Smooth muscle cell (in vitro differentiated cells): Measurements from ENCODE around the gene DBNL. TPM values are rescaled to one million over a fixed set of nuclear protein-coding genes. Genes with fewer than 3 reads are reported as not detected.

Experiments used
- DNase-seq: peaks from one replicate; lab custom pipeline; 2025; ENCODE audit not compliant: unreplicated experiment; lab: John Stamatoyannopoulos, UW
- H2AFZ ChIP-seq: fragments of 200-600 bp; sonication (generic); 2 replicates; pipeline ENCODE4 v1.6.0; 2016; ENCODE audit warnings: antibody characterized with exemption, low read depth, mild to moderate bottlenecking
- H3F3A ChIP-seq: fragments of 200-600 bp; sonication (generic); 2 replicates; pipeline ENCODE4 v1.6.0; 2017; ENCODE audit warnings: antibody characterized with exemption, low read depth
- H3K27ac ChIP-seq: fragments of 200-600 bp; sonication (generic); 2 replicates; pipeline ENCODE4 v1.5.1; 2016; ENCODE audit warnings: low read depth, mild to moderate bottlenecking
- H3K27me3 ChIP-seq: fragments of 200-600 bp; sonication (generic); 2 replicates; pipeline ENCODE4 v1.6.1; 2016; ENCODE audit warnings: low read depth, mild to moderate bottlenecking
- H3K36me3 ChIP-seq: fragments of 200-600 bp; sonication (generic); 2 replicates; pipeline ENCODE4 v1.5.1; 2016; ENCODE audit warnings: low read depth
- H3K4me1 ChIP-seq: fragments of 200-600 bp; sonication (generic); 2 replicates; pipeline ENCODE4 v1.5.1; 2016; ENCODE audit warnings: low read depth
- H3K4me2 ChIP-seq: fragments of 200-600 bp; sonication (generic); 2 replicates; pipeline ENCODE4 v1.6.0; 2016; ENCODE audit warnings: mild to moderate bottlenecking
- H3K4me3 ChIP-seq: fragments of 200-600 bp; sonication (generic); 2 replicates; pipeline ENCODE4 v1.5.1; 2016; ENCODE audit warnings: mild to moderate bottlenecking
- H3K79me2 ChIP-seq: fragments of 200-600 bp; sonication (generic); 2 replicates; pipeline ENCODE4 v1.6.0; 2016; ENCODE audit warnings: low read depth, mild to moderate bottlenecking
- H3K9ac ChIP-seq: fragments of 200-600 bp; sonication (generic); 2 replicates; pipeline ENCODE4 v1.6.0; 2016; ENCODE audit warnings: low read depth
- H3K9me3 ChIP-seq: fragments of 200-600 bp; sonication (generic); replicated peaks from 2 replicates; pipeline ENCODE4 v1.5.1; 2016; ENCODE audit warnings: low read depth
- H4K20me1 ChIP-seq: fragments of 200-600 bp; sonication (generic); 2 replicates; pipeline ENCODE4 v1.6.0; 2016; ENCODE audit warnings: low read depth
- WGBS: methylation state at CpG from one replicate; pipeline ENCODE4 v1.1.7; 2016; ENCODE audit warnings: low lambda C conversion rate; 5-methylcytosine and 5-hydroxymethylcytosine counted together
- polyA plus RNA-seq: library from polyadenylated mRNA; unstranded; fragments of >200 nt; fragmentation: Nextera tagmentation; extraction: Ambion mirVana; gene quantifications from 2 replicates; pipeline ENCODE4 v1.2.1, GENCODE V29; 2016
- total RNA-seq: library from RNA; depleted of rRNA; stranded (reverse); fragments of >200 nt; gene quantifications from 2 replicates; pipeline ENCODE4 v1.2.3, GENCODE V29; 2014
- TF ChIP-seq, protein P1 (sequence below): fragments of 200-600 bp; sonication (generic); IDR thresholded peaks from 2 replicates; pipeline ENCODE4 v1.5.1; 2017; ENCODE audit warnings: borderline replicate concordance, mild to moderate bottlenecking, antibody characterized with exemption; ENCODE audit not compliant: insufficient read depth, poor library complexity, severe bottlenecking

The DBNL gene
- total and polyA plus RNA-seq, 2 experiments from 2014 or later, result 55.1 to 98.4 TPM

DNA sequence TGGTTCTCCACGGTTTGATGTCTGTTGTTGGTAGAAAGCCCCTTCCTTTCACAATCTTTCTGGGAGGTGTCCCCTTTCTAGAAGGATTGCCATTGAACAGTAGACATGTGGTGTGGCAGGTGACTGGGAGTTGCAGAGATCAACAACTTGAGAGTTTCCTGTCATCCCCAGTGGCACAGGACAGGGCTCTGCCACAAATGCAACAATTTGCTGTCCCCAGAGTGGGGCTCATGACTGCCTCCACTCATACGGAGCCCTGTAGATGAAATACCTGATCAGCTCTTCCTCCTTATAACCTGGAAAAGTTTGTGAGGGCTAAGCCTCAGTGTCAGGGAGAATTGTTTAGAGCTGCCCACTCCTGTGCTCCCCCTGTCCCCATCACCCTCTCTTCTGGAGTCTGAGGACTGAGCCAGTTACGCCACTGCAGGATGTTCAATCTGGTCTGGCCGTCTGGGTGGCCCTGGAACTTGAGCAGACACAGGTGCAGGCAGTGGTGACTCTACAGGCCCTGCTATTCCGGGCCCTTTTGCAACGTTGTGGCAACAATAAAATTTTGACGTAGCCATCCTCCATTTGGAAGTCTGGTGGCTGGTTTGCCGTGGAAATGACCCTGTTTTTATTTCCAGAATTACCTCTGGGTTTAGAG lies 6.5 kb downstream of the DBNL start:
- WGBS, result 97% methylated on average over 8 of the region's 8 CpGs
- Histone ChIP-seq H2AFZ (no peak overlapping the region), H3K27me3 (no peaks in the 10 kb centered on the region), H3K9ac (no peak overlapping the region), H3F3A (no peaks in the 10 kb centered on the region), H4K20me1 (peaks cover 81% of the 10 kb centered on the region), H3K36me3 (peaks cover 6% of the 10 kb centered on the region), H3K4me1 (no peaks in the 10 kb centered on the region), H3K27ac (no peak overlapping the region), H3K4me2 (no peak overlapping the region), H3K4me3 (no peak overlapping the region), H3K79me2 (peaks cover 51% of the 10 kb centered on the region), H3K9me3 (no peaks in the 10 kb centered on the region)
- no peak for DNase-seq
- TF ChIP-seq, protein P1, sequence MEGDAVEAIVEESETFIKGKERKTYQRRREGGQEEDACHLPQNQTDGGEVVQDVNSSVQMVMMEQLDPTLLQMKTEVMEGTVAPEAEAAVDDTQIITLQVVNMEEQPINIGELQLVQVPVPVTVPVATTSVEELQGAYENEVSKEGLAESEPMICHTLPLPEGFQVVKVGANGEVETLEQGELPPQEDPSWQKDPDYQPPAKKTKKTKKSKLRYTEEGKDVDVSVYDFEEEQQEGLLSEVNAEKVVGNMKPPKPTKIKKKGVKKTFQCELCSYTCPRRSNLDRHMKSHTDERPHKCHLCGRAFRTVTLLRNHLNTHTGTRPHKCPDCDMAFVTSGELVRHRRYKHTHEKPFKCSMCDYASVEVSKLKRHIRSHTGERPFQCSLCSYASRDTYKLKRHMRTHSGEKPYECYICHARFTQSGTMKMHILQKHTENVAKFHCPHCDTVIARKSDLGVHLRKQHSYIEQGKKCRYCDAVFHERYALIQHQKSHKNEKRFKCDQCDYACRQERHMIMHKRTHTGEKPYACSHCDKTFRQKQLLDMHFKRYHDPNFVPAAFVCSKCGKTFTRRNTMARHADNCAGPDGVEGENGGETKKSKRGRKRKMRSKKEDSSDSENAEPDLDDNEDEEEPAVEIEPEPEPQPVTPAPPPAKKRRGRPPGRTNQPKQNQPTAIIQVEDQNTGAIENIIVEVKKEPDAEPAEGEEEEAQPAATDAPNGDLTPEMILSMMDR, result no peak

DNA sequence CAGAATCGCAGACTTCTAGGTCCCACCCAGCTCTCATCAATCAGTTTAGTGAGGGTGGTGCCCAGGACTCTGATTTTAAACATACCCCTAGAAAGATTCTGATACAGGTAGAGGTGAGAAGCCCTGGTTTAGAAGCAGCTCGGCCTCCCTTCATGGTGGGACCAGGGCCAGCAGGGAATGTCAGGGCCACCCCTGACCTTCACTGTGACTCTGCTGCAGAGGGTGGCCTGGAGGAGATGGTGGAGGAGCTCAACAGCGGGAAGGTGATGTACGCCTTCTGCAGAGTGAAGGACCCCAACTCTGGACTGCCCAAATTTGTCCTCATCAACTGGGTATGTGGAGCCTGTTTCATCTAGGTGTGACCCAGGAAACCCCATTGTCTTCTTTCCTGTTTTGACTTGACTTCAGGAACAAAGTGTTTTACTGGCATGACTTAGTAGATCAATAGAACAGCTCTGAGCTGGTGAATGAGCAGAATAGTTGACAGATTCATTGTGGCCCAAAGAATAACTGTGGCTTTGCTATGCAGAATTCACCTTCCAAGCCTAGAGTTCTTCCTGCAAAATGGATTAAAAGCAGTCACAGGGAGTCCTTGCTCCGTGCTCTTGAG lies 7.2 kb downstream of the DBNL start:
- H3F3A ChIP-seq, result no peaks in the 10 kb centered on the region
- H3K4me3 ChIP-seq, result no peak overlapping the region
- H3K27me3 ChIP-seq, result no peaks in the 10 kb centered on the region
- no peak overlapping the region for H3K9ac ChIP-seq
- no peaks in the 10 kb centered on the region for H3K9me3 ChIP-seq
- H3K27ac ChIP-seq, result no peak overlapping the region
- H4K20me1 ChIP-seq, result peaks cover 84% of the 10 kb centered on the region
- TF ChIP-seq, protein P1, result no peak
- H3K4me1 ChIP-seq, result no peaks in the 10 kb centered on the region
- H3K4me2 ChIP-seq, result no peak overlapping the region
- no peak overlapping the region for H2AFZ ChIP-seq
- H3K79me2 ChIP-seq, result peaks cover 44% of the 10 kb centered on the region
- WGBS, result 95% methylated on average over 5 of the region's 5 CpGs
- no peak for DNase-seq
- H3K36me3 ChIP-seq, result peaks cover 6% of the 10 kb centered on the region

DNA sequence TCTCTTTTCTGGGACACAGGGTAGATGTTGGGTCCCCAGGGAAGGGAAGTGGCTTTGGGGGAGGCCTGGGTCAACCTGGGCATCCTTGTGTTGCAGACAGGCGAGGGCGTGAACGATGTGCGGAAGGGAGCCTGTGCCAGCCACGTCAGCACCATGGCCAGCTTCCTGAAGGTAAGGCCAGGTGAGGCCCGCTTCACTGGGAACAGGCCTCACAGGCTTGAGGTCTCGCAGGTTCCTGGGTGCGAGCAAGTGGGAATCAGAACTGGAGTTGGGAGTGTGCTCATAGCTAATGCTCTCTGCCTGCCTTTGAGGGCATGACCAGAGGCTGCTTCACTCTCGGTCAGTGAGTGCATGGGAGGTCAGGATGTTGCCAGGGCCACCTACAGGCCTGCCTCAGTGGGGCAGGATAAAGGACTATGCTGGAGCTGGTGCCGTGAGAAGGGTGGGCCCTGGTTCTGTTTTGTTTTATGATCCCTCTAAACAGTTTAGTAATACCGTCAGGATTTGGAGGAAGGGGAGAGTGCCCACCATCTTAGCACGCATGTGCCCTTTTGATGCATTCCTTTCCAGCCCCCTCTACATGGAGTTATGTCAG lies 8.4 kb downstream of the DBNL start:
- Histone ChIP-seq H3K36me3 (peaks cover 6% of the 10 kb centered on the region), H3F3A (no peaks in the 10 kb centered on the region), H3K9me3 (no peaks in the 10 kb centered on the region), H2AFZ (no peak overlapping the region), H3K27me3 (no peaks in the 10 kb centered on the region), H3K79me2 (peaks cover 34% of the 10 kb centered on the region), H3K4me2 (no peak overlapping the region), H3K4me3 (no peak overlapping the region), H3K4me1 (no peaks in the 10 kb centered on the region), H3K9ac (no peak overlapping the region), H4K20me1 (peaks cover 84% of the 10 kb centered on the region), H3K27ac (no peak overlapping the region)
- TF ChIP-seq, protein P1, result no peak
- DNase-seq, result no peak
- WGBS, result 95% methylated on average over 12 of the region's 12 CpGs
